Endothelial cell (in vitro differentiated cells): ENCODE data around the gene PRSS1. TPM values are rescaled to one million over a fixed set of nuclear protein-coding genes. Genes with fewer than 3 reads are reported as not detected.

Source experiments
- DNase-seq: peaks from one replicate; pipeline ENCODE4 v3.0.0; 2021; ENCODE audit warnings: low spot score
- H3K27ac Mint-ChIP-seq: one replicate; pipeline ENCODE4 v1.8.0; 2021; ENCODE audit warnings: mixed read lengths, inconsistent platforms; ENCODE audit not compliant: unreplicated experiment
- H3K27me3 Mint-ChIP-seq: one replicate; pipeline ENCODE4 v1.8.0; 2021; ENCODE audit warnings: mild to moderate bottlenecking, moderate library complexity, mixed read lengths, inconsistent platforms; ENCODE audit not compliant: unreplicated experiment
- H3K36me3 Mint-ChIP-seq: one replicate; pipeline ENCODE4 v1.8.0; 2021; ENCODE audit warnings: mild to moderate bottlenecking, low read depth, mixed read lengths, inconsistent platforms; ENCODE audit not compliant: unreplicated experiment
- H3K4me1 Mint-ChIP-seq: one replicate; pipeline ENCODE4 v1.8.0; 2021; ENCODE audit warnings: mild to moderate bottlenecking, mixed read lengths, inconsistent platforms; ENCODE audit not compliant: unreplicated experiment
- H3K4me3 Mint-ChIP-seq: one replicate; pipeline ENCODE4 v1.8.0; 2021; ENCODE audit warnings: mild to moderate bottlenecking, mixed read lengths, inconsistent platforms; ENCODE audit not compliant: unreplicated experiment
- H3K9me3 Mint-ChIP-seq: one replicate; pipeline ENCODE4 v1.8.0; 2021; ENCODE audit warnings: mixed read lengths, inconsistent platforms; ENCODE audit not compliant: unreplicated experiment
- CTCF ChIP-seq: fragments of 200-600 bp; sonication (generic); IDR thresholded peaks from one replicate; pipeline ENCODE4 v1.5.0; 2021; ENCODE audit warnings: antibody characterized with exemption; ENCODE audit not compliant: unreplicated experiment
- total RNA-seq: library from RNA; stranded (reverse); fragmentation: NEBNext Ultra II Directional; extraction: Animal tissue kit (Norgen Biotek cat#: 25700); gene quantifications from one replicate; pipeline ENCODE4 v1.2.1, GENCODE V29; 2021; ENCODE audit not compliant: unreplicated experiment

The PRSS1 gene
- total RNA-seq, 1 donor from 2014 or later, result 0.82 TPM

GRCh38 chr7:142798451-142799436 lies 49.5 kb downstream of the PRSS1 start:
- no peak for TF ChIP-seq CTCF
- Mint-ChIP-seq H3K27ac (no peak overlapping the region), H3K36me3 (no peaks in the 10 kb centered on the region), H3K4me3 (no peak overlapping the region), H3K27me3 (peaks cover 21% of the 10 kb centered on the region), H3K9me3 (no peaks in the 10 kb centered on the region), H3K4me1 (peaks cover 16% of the 10 kb centered on the region)
- no peak for DNase-seq

- peaks cover 17% of the 10 kb centered on the region for H3K27me3 Mint-ChIP-seq
- TF ChIP-seq CTCF, result no peak
- no peak overlapping the region for H3K27ac Mint-ChIP-seq
- peaks cover 16% of the 10 kb centered on the region for H3K4me1 Mint-ChIP-seq
- no peak for DNase-seq
- no peaks in the 10 kb centered on the region for H3K36me3 Mint-ChIP-seq
- no peak overlapping the region for H3K4me3 Mint-ChIP-seq
- no peaks in the 10 kb centered on the region for H3K9me3 Mint-ChIP-seq
These were observed 50.2 kb downstream of the PRSS1 start for GRCh38 chr7:142799437-142799835.

GRCh38 chr7:142800088-142800487 lies 50.8 kb downstream of the PRSS1 start:
- Mint-ChIP-seq H3K4me1 (peaks cover 16% of the 10 kb centered on the region), H3K4me3 (no peak overlapping the region), H3K36me3 (no peaks in the 10 kb centered on the region), H3K27me3 (peaks cover 18% of the 10 kb centered on the region), H3K9me3 (no peaks in the 10 kb centered on the region), H3K27ac (no peak overlapping the region)
- DNase-seq, result no peak
- no peak for TF ChIP-seq CTCF

- H3K27me3 Mint-ChIP-seq, result peaks cover 18% of the 10 kb centered on the region
- no peaks in the 10 kb centered on the region for H3K36me3 Mint-ChIP-seq
- no peaks in the 10 kb centered on the region for H3K9me3 Mint-ChIP-seq
- no peak for DNase-seq
- H3K4me3 Mint-ChIP-seq, result no peak overlapping the region
- H3K4me1 Mint-ChIP-seq, result peaks cover 12% of the 10 kb centered on the region
- no peak overlapping the region for H3K27ac Mint-ChIP-seq
- no peak for TF ChIP-seq CTCF
These were observed 51.5 kb downstream of the PRSS1 start for GRCh38 chr7:142800699-142801260.
